Adipose tissue (tissue), 3 donors: ENCODE data around the gene JMJD6. TPM values are rescaled to one million over a fixed set of nuclear protein-coding genes. Genes with fewer than 3 reads are reported as not detected.
"Not testable (repeated sequence)": the region's sequence is repeated elsewhere in the genome, so short reads cannot be mapped to it uniquely, and the experiment has no call there.

Experiments used
- H3K27ac ChIP-seq: one replicate; pipeline ENCODE4 v1.5.1; 2013; ENCODE audit warnings: low read depth, low read length
- WGBS, 3 donors: extraction: QIAGEN DNeasy Blood & Tissue Kit; methylation state at CpG; one replicate each; pipeline ENCODE4 v1.1.7; 2013; 5-methylcytosine and 5-hydroxymethylcytosine counted together
- polyA plus RNA-seq, 3 donors: library from polyadenylated mRNA; stranded (reverse); fragments of 200-250 nt; gene quantifications; one replicate each; pipeline ENCODE4 v1.2.3, GENCODE V29; 2013
- donor health status: healthy with polysubstance abuse.
- donor health status: Bipolar disorder and iron deficiency.
- donor health status: healthy.

The JMJD6 gene
- polyA plus RNA-seq, 3 donors: 19.3 to 51.5 (median 32.4) TPM

GRCh38 chr17:76737676-76738467, 11.5 kb upstream of the JMJD6 start, which contains the start of gene MFSD11:
MFSD11 (plus strand) TSS chr17:76738119; CDS start chr17:76738353, 234 bp downstream.
- peak within 1 kb of the TSS; percentile 96 for H3K27ac ChIP-seq
- 0% methylated on average over 55 to 57 of the region's 57 CpGs for WGBS, 3 donors

- peak within 1 kb of the TSS; percentile 96 for H3K27ac ChIP-seq
- WGBS, 3 donors: 0% methylated on average over 57 to 60 of the region's 60 CpGs
Observed at GRCh38 chr17:76737082-76737675, 10.8 kb upstream of the JMJD6 start, which contains the start of gene SRSF2. SRSF2 (minus strand) TSS chr17:76737331; CDS start chr17:76737160, 171 bp downstream.

GRCh38 chr17:76736349-76737081, 10.1 kb upstream of the JMJD6 start:
- H3K27ac ChIP-seq: peak overlapping the region; percentile 96
- 0% methylated on average over 84 to 117 of the region's 117 CpGs for WGBS, 3 donors

- 1 to 2% (median 2%) methylated on average over 20 of the region's 20 CpGs for WGBS, 3 donors
- H3K27ac ChIP-seq: peak overlapping the region; percentile 96
Observed at GRCh38 chr17:76735586-76736348, 9.4 kb upstream of the JMJD6 start.

GRCh38 chr17:76735006-76735405, 8.6 kb upstream of the JMJD6 start:
- H3K27ac ChIP-seq: no peak overlapping the region
- 10 to 17% (median 14%) methylated on average over 5 of the region's 5 CpGs for WGBS, 3 donors

GRCh38 chr17:76734080-76734840, 7.9 kb upstream of the JMJD6 start:
- no peak overlapping the region for H3K27ac ChIP-seq
- WGBS, 3 donors: 15 to 25% (median 25%) methylated on average over 8 of the region's 8 CpGs

GRCh38 chr17:76733618-76733957, 7.2 kb upstream of the JMJD6 start:
- WGBS, 3 donors: 76 to 86% (median 80%) methylated on average over 1 of the region's 1 CpG

GRCh38 chr17:76732734-76733617, 6.6 kb upstream of the JMJD6 start:
- WGBS, 3 donors: 67 to 76% (median 72%) methylated on average over 3 of the region's 3 CpGs
- H3K27ac ChIP-seq: no peak overlapping the region

More at GRCh38 chr17:76733618-76733957, 7.2 kb upstream of the JMJD6 start:
- H3K27ac ChIP-seq: no peak overlapping the region

GRCh38 chr17:76731800-76732733, 5.7 kb upstream of the JMJD6 start:
- H3K27ac ChIP-seq: not testable (repeated sequence)
- WGBS, 3 donors: 85 to 86% (median 85%) methylated on average over 13 of the region's 13 CpGs

- WGBS, 3 donors: 52 to 59% (median 57%) methylated on average over 18 of the region's 18 CpGs
- no peak overlapping the region for H3K27ac ChIP-seq
Observed at GRCh38 chr17:76727745-76728456, 1.5 kb upstream of the JMJD6 start.

GRCh38 chr17:76726776-76727718, 641 bp upstream of the JMJD6 start, which contains the start of gene METTL23:
METTL23 (plus strand) TSS chr17:76726839; CDS start chr17:76729711, 2,872 bp downstream.
- H3K27ac ChIP-seq: peak within 1 kb of the TSS; percentile 98
- 1 to 2% (median 1%) methylated on average over 59 to 71 of the region's 71 CpGs for WGBS, 3 donors

- WGBS, 3 donors: 2 to 4% (median 3%) methylated on average over 36 to 38 of the region's 38 CpGs
- peak overlapping the region; percentile 98 for H3K27ac ChIP-seq
Observed at GRCh38 chr17:76725580-76726230, 701 bp downstream of the JMJD6 start.

GRCh38 chr17:76723812-76724211, 2.6 kb downstream of the JMJD6 start:
- WGBS, 3 donors: 94 to 97% (median 94%) methylated on average over 9 of the region's 9 CpGs
- H3K27ac ChIP-seq: no peak overlapping the region

GRCh38 chr17:76722977-76723376, 3.4 kb downstream of the JMJD6 start:
- H3K27ac ChIP-seq: not testable (repeated sequence)
- WGBS, 3 donors: 95 to 97% (median 95%) methylated on average over 8 of the region's 8 CpGs
